HG02970 (cell line): ENCODE results near the gene NCK1.
"Not testable (repeated sequence)": the region's sequence is repeated elsewhere in the genome, so short reads cannot be mapped to it uniquely, and the experiment has no call there.

Source experiments
- ATAC-seq: cut with Tn5 transposase; IDR thresholded peaks from one replicate; pipeline ENCODE4 v1.9.1; 2021; ENCODE audit warnings: mild to moderate bottlenecking, moderate library complexity, moderate number of reproducible peaks; ENCODE audit not compliant: unreplicated experiment, low FRiP score

The NCK1 gene

GRCh38 chr3:136860541-136860940 is 1.5 kb upstream of the NCK1 start:
- no peak for ATAC-seq

DNA sequence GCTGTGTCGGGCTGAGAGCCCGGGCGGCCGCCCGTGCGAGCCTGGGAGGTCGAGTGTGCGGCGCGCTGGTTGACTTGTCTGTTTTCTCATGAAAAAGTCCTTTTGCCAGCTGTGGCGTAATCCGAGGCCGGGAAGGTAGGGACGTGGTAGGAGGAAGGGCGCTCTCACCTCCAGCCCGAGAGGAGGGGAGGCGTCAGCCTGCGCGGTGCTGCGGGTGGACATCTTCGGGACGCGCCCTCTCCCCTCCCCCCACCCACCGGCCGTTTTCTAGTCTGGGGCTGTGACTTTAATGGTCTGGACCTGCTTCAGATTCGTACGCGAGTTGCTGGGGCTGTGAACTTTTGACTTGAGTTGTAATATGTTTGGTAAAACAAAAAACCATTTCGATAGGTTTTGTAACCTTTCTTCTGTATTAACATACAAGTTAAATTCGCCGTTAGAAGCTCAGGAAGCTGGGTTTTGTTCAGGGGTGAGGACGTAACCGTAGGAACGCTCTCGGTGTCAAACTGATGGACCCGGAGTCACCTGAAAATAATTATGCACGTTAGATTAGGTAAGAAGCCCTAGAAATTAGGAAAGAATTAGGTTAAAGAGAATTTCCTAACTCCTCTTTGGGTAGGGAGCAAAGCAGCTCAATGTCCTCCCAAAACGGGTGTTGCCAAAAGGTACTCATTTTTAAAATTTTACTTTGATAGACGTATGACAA is 762 bp downstream of the NCK1 start:
- ATAC-seq = peak; percentile 6

- ATAC-seq = no peak
Observed at GRCh38 chr3:136869282-136869681, 7.3 kb downstream of the NCK1 start.

DNA sequence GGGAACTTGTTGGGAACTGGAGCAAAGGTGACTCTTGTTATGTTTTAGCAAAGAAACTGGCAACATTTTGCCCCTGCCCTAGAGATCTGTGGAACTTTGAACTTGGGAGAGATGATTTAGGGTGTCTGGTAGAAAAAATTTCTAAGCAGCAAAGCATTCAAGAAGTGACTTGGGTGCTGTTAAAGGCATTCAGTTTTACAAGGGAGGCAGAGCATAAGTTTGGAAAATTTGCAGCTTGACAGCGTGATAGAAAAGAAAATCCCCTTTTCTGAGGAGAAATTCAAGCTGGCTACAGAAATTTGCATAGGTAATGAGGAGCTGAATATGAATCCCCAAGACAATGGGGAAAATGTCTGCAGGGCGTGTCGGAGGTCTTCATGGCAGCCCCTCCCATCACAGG is 10.2 kb downstream of the NCK1 start:
- not testable (repeated sequence) for ATAC-seq

GRCh38 chr3:136879510-136879909 is 17.5 kb downstream of the NCK1 start:
- ATAC-seq = not testable (repeated sequence)

- ATAC-seq = no peak
Observed at GRCh38 chr3:136882571-136882970, 20.6 kb downstream of the NCK1 start.

GRCh38 chr3:136883967-136884720 is 22.1 kb downstream of the NCK1 start:
- ATAC-seq = no peak

- ATAC-seq = no peak
Observed at GRCh38 chr3:136885357-136886213, 23.6 kb downstream of the NCK1 start.

GRCh38 chr3:136889947-136890346 is 27.9 kb downstream of the NCK1 start:
- no peak for ATAC-seq

GRCh38 chr3:136891934-136892855 is 30.2 kb downstream of the NCK1 start:
- ATAC-seq = no peak

GRCh38 chr3:136893848-136894443 is 31.9 kb downstream of the NCK1 start:
- ATAC-seq = no peak

DNA sequence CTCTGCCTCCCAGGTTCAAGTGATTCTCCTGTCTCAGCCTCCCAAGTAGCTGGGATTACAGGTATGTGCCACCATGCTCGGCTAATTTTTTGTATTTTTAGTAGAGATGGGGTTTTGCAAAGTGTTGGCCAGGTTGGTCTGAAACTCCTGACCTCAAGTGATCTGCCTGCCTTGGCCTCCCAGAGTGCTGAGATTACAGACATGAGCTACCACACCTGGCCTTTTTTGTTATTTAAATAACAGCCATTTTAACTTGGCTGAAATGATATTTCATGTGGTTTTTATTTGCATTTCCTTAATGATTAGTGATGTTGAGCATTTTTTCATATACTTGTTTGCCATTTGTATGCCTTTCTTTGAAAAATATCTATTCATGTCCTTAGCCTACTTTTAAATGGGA is 35.2 kb downstream of the NCK1 start:
- not testable (repeated sequence) for ATAC-seq

DNA sequence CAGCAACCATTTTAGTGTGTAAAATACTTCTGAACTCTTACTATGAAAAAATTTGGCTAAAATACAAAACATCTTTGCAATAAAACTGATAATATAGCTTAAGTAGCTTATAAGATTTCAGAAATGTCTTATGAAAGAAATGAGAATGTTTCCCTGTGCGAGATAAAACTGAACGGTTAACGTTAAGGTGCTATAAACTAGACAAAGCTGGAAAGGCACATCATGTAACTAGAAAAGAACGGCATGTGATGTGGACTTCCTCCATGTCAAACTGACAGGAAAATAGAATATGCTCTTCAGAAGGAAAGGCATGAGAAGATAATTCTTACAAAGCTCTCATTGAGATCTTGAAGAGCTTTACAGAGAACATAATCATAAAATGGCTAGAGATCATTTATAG is 36.5 kb downstream of the NCK1 start:
- no peak for ATAC-seq

DNA sequence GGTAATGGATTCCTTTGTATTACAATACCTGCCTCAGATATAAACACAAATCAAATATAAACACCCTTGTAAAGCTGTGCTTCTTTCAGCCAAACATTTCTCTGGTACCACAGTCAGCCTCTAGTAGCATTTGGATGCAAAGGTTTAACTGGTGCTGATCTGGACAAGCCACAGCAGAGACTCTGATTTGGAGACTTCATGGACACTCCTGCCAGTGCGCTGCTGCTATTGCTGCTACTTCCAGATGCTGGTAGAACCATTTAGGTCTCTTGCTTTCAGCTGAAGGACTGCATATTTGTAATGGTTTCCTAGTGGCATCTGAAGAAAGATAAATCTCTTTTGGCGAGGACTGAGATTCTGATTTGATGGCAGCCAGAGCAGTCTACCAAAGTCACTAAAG is 36.9 kb downstream of the NCK1 start:
- no peak for ATAC-seq

GRCh38 chr3:136899622-136900158 is 37.7 kb downstream of the NCK1 start:
- ATAC-seq = no peak

DNA sequence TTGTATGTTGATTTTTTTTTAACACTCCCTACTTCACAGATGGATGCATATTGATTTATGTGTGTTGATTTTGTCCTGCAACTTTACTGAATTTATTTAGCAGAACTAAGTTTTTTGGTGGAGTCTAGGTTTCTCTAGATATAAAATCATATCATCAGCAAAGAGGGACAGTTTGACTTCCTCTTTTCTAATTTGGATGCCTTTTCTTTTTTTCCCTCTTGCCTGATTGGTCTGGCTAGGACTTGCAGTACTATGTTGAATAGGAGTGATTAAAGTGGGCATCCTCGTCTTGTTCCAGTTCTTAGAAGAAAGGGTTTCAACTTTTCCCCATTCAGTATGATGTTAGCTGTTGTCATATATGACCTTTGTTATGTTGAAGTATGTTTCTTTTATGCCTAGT is 38.7 kb downstream of the NCK1 start:
- not testable (repeated sequence) for ATAC-seq

GRCh38 chr3:136901391-136901790 is 39.4 kb downstream of the NCK1 start:
- ATAC-seq = no peak

DNA sequence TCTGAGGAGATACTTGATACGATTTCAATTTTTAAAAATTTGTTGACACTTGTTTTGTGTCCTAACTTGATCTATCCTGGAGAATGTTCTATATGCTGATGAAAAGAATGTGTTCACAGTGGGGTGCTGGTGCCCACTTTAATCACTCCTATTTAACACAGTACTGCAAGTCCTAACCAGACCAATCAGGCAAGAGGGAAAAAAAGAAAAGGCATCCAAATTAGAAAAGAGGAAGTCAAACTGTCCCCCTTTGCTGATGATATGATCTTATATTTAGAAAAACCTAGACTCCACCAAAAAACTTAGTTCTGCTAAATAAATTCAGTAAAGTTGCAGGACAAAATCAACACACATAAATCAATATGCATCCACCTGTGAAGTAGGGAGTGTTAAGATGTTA is 40.5 kb downstream of the NCK1 start:
- not testable (repeated sequence) for ATAC-seq

GRCh38 chr3:136903899-136904298 is 41.9 kb downstream of the NCK1 start:
- no peak for ATAC-seq
